KOPT-K1 (cell line): Measurements from ENCODE around the gene S100A12.
"Not testable (repeated sequence)": the region's sequence is repeated elsewhere in the genome, so short reads cannot be mapped to it uniquely, and the experiment has no call there.

Experiments used
- H3K27ac ChIP-seq: fragments of 200-600 bp; sonication (generic); 2 replicates; pipeline ENCODE4 v1.5.1; 2016; ENCODE audit warnings: antibody characterized with exemption, mild to moderate bottlenecking, low read depth, low read length; ENCODE audit not compliant: poor library complexity, severe bottlenecking
- H3K36me3 ChIP-seq: fragments of 200-600 bp; sonication (generic); 2 replicates; pipeline ENCODE4 v1.5.1; 2017; ENCODE audit warnings: antibody characterized with exemption, mild to moderate bottlenecking, low read length, moderate library complexity; ENCODE audit not compliant: insufficient read depth
- H3K9me3 ChIP-seq: fragments of 200-600 bp; sonication (generic); 2 replicates; pipeline ENCODE4 v1.5.1; 2017; ENCODE audit warnings: antibody characterized with exemption, low read length, mild to moderate bottlenecking; ENCODE audit not compliant: insufficient read depth, poor library complexity, severe bottlenecking

Gene S100A12

DNA sequence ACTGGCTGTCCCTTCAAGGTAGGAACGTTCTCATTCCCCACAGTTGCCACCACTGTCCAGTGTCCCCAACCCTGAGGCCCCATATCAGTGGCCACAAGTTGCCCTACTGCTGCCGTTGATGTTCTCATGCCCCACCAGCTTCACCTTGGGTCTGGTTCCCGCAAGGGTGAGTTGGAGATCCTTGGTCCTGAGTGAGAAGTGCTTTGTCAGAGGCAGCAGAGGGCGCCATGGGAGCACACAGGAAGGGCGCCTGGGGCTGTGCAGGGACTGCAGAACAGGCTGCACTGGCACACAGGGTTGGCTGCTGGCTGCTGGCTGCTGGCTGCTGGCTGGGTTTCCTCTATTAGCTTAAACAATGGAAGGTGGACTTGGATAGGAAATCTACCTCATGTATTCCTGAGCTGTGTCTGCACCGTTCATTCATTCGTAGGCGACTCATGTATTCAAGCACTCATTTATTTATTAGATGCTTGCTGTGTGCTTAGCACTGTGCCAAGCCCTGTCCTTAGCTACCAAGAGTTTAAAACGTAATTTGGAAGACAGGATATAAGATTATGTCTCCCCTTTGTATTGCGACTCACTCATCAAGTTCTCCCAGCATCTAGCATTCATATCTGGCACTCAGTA lies 19.9 kb downstream of the S100A12 start:
- no peaks in the 10 kb centered on the region for H3K36me3 ChIP-seq
- H3K27ac ChIP-seq, result no peak overlapping the region
- no peaks in the 10 kb centered on the region for H3K9me3 ChIP-seq

DNA sequence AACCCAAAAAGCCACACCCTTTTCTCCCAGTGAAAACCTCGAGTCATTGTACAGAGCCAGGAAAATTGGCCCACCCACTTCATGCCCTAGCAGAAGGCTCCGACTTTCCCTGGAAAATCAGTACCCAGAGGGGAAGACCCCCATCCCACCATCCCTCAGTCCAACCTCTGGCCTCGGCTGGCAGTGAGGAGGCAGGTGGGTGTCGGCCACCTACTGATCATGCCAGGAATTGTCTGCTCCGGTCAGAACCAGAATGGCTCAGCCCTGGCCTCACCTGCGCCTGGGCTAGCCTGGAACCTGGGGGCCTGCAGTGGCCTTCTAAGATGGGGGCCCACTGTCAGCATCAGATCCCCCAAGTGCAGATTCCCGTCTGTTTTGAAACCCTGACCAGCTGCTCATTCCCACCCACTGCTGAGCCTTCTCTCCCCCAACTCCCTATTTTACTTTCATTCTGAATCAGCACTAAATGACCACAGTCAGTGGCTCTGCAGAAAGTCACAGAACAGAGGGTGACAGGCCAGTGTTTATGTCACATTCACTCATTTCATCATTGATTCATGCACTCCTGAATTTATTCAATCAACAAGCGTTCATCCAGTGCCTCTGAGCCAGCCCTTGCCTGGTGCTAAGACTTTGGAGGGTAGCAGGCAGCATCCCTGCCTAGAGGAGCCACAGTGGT lies 20.8 kb downstream of the S100A12 start:
- H3K27ac ChIP-seq, result no peak overlapping the region
- H3K36me3 ChIP-seq, result no peaks in the 10 kb centered on the region
- no peaks in the 10 kb centered on the region for H3K9me3 ChIP-seq

DNA sequence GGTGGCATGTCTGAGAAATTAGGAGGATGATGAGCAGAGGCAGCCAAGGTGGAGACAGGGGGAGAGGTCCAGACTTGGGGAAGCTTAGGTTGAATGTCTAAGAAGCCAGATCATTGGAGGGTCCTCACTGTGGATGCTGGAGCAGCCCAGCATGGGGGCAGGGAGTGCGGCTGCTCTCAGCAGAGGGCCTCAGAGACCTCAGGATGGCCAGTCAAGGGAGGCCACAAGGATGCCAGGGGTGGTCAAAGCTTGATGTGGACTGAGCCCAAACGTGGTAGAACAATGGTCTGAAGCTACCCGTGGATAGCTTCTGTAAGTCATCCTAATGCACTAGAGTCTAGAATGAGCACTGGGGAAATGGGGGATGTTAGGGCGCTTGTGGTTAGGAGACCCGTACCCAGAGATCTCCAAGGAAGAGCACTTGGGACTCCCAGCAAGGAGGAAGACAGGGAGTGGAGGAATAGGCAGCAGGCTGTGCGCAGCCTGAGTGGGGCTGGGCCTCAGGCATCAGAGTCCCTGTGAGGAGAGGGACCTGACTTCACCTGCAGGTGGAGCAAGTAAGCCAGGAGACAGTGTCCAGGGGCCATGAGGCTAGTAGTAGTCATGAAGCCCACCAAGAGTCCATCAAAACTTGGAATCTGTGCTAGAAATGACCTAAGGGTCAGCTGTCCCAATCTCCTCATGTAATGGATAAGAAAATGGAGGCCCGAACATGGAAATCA lies 22.0 kb downstream of the S100A12 start:
- Histone ChIP-seq H3K36me3 (no peaks in the 10 kb centered on the region), H3K9me3 (no peaks in the 10 kb centered on the region), H3K27ac (no peak overlapping the region)

- H3K36me3 ChIP-seq, result no peaks in the 10 kb centered on the region
- no peak overlapping the region for H3K27ac ChIP-seq
- no peaks in the 10 kb centered on the region for H3K9me3 ChIP-seq
These were observed 22.9 kb downstream of the S100A12 start for GRCh38 chr1:153352523-153352922.

DNA sequence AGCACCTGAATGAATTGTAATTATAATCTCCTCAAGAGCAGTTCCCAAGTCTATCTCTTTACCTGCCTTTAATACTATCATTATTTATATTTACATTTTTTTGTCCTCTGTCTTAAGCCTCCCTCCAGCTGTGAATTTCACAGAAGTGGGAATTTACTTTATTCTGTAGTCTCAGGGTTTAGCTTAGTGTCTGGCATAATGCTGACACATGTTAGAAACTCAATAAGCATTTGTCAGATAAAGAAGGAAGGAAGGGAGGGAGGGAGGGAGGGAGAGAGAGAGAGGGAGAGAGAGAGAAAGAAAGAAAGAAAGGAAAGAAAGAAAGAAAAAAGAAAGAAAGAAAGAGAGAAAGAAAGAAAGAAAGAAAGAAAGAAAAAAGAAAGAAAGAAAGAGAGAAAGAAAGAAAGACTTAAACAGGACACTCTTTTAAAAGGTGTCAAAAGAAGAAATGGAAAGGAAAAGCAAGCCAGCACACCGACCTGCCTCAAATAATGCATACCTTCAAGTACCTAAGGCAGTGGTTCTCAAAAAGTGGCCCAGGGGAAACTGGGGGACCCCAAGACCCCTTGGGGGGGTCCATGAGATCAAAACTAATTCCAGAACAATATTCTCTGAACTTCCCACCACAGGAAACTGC lies 25.0 kb downstream of the S100A12 start:
- H3K27ac ChIP-seq, result no peak overlapping the region
- H3K36me3 ChIP-seq, result no peaks in the 10 kb centered on the region
- no peaks in the 10 kb centered on the region for H3K9me3 ChIP-seq

- H3K36me3 ChIP-seq, result no peaks in the 10 kb centered on the region
- no peak overlapping the region for H3K27ac ChIP-seq
- H3K9me3 ChIP-seq, result no peaks in the 10 kb centered on the region
These were observed 25.8 kb downstream of the S100A12 start for GRCh38 chr1:153349363-153350320.

GRCh38 chr1:153348511-153349362 lies 26.7 kb downstream of the S100A12 start, which contains the start of gene PGLYRP4:
Gene PGLYRP4 (minus strand): TSS chr1:153348841. CDS start chr1:153347932, 909 bp downstream.
- no peak within 1 kb of the TSS for H3K27ac ChIP-seq
- no peaks in the 10 kb centered on the region for H3K9me3 ChIP-seq
- H3K36me3 ChIP-seq, result no peaks in the 10 kb centered on the region

- H3K9me3 ChIP-seq, result no peaks in the 10 kb centered on the region
These were observed 27.6 kb downstream of the S100A12 start for GRCh38 chr1:153347856-153348255.

GRCh38 chr1:153347049-153347448 lies 28.4 kb downstream of the S100A12 start:
- H3K36me3 ChIP-seq, H3K27ac ChIP-seq, H3K9me3 ChIP-seq: not testable (repeated sequence)

More at GRCh38 chr1:153347856-153348255, 27.6 kb downstream of the S100A12 start:
- no peak overlapping the region for H3K27ac ChIP-seq
- no peaks in the 10 kb centered on the region for H3K36me3 ChIP-seq

DNA sequence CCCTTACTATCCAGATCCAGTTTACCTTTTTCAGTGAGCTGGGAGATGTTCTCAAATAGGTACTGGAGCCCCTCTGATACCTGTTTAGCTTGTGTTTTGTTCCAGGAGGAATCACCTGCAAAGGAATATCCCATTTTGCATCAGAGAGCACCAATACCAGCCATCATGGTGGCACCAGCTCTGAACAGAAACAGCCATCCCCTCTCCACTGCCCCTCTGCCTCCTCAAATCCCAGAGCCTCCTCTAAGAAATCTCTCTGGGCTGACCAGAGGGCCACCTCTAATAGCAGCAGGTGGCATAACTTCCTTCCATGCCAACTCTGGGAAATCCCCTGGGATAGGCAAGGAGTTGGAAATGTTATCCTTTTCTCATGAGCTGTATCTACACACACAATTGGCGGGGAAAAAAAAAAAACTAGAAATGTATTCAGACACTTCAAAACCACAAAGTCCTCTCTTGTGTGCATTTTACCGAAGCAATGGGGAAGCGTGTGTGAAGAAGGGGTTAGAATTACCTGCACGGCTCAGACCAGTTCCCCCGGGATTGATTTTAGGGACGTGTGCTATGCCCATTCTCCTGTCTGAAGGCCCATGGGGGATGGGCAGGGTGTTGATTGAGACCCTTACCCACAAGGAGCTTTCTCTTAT lies 29.2 kb downstream of the S100A12 start:
- Histone ChIP-seq H3K36me3 (no peaks in the 10 kb centered on the region), H3K27ac (no peak overlapping the region), H3K9me3 (no peaks in the 10 kb centered on the region)

GRCh38 chr1:153345187-153346076 lies 30.0 kb downstream of the S100A12 start:
- Histone ChIP-seq H3K36me3 (no peaks in the 10 kb centered on the region), H3K9me3 (no peaks in the 10 kb centered on the region), H3K27ac (no peak overlapping the region)

GRCh38 chr1:153344718-153345025 lies 30.7 kb downstream of the S100A12 start:
- Histone ChIP-seq H3K27ac (peak overlapping the region; percentile 46), H3K9me3 (no peaks in the 10 kb centered on the region), H3K36me3 (no peaks in the 10 kb centered on the region)
